SH-SY5Y (cell line): ENCODE data around the gene GAPT.

Experiments
- GATA2 ChIP-seq: IDR thresholded peaks from 2 replicates; pipeline ENCODE4 v1.6.1; 2011; ENCODE audit warnings: mild to moderate bottlenecking, low read depth, low read length
- GATA3 ChIP-seq: IDR thresholded peaks from 2 replicates; pipeline ENCODE4 v1.6.1; 2011; ENCODE audit warnings: low read depth, mild to moderate bottlenecking, low read length, moderate library complexity

GAPT gene

DNA sequence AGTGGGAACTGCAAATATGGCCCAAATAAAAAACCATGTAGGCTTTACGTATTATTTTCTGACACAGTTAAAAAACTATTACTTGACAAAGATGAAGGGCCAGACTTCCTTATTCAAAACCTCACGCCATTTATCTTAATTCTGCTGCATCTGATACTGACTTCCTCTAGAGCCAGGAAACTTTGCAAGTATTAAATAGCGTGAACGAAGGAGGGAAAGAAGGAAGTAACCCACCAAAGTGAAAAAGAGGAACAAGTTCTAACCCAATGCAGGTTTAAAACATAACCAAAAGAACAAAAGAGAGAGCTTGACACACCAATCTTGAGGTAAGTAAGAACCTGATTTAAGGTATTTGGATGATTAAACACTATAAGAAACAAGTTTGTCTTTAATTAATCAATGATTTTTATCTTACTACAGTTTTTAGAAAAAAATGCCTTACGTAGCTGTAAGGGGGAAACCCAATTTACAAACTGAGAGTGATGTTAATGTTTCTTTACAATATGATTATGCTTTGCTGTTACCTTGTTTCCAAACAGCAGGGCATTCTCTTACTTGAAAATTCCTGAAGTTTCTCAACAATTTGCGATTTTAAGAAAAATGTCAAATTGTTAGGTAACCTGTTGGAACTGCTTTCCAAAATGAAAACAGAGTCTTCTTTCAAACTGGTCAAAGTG lies at the start of gene GAPT:
GAPT (plus strand) TSS at position 220 of the 677 bp plus-strand sequence. CDS start 3,102 bp downstream, outside the sequence.
- TF ChIP-seq GATA3 (no peak), GATA2 (no peak)

DNA sequence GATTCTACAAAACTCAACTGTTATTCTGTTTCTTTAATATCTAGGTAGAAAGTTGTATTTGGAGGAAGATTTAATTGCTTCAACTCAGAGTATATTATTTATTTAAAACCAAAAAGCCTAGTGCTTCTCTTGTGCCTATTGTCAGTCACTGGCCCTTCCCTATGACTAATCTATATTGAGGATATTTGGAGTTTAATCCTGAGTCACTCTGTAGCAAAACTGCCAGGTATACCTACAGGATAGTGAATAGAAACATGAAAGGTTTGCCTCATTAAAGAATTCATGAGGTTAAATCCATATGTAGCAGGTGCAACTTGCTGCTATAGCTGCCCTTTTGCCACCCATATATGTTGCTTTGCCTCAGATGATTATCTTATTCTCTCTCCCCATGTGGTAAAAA lies 46.4 kb upstream of the GAPT start:
- TF ChIP-seq GATA2 (no peak), GATA3 (no peak)

DNA sequence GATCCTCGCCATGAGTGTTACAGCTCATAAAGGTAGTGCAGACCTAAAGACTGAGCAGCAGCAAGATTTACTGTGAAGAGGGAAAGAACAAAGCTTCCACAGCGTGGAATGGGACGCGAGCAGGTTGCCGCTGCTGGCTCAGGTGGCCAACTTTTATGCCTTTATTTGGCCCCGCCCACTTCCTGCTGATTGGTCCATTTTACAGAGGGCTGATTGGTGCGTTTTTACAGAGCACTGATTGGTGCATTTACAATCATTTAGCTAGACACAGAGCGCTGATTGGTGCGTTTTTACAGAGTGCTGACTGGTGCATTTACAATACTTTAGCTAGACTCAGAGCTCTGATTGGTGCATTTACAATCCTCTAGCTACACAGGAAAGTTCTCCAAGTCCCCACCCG lies 45.2 kb upstream of the GAPT start:
- TF ChIP-seq GATA3: no peak
- TF ChIP-seq GATA2: no peak

DNA sequence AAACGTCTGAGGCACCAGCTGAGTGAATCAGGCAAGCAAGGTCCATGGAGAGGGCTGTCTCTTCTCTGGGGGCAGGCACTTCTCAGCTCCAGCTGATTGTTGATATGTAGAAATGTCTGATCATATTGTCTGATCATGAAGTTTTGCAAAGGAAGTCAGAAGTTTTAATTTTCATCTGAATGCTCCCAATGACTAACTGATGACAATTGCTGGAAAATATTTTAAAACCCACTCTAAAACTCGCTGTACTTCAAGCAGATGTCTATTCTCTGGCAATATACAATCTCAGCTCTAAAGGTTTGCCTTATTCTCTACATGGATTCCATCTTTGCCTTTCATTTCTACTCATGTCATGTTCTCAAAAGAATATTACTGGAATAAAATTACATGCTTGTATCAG lies 44.0 kb upstream of the GAPT start:
- TF ChIP-seq GATA2 (no peak), GATA3 (no peak)

DNA sequence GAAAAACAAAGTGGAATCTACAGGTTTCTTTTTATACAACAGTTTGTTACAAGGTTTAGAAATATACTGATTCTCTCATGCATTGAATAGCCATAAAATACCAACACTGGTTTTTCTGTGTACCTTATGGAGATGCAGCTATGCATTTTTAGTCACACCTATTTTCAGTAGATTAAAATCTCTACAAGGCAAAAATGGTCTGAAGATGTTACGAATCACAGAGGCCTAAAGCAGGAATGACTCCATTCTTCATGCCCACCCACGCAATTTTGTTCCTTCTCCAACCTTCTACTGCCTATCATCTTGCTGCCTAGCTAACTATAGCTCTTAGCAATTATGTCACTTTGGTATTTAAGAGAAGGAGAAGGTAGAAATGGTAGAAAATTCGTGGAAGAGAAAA lies 41.2 kb upstream of the GAPT start:
- TF ChIP-seq GATA3: no peak

DNA sequence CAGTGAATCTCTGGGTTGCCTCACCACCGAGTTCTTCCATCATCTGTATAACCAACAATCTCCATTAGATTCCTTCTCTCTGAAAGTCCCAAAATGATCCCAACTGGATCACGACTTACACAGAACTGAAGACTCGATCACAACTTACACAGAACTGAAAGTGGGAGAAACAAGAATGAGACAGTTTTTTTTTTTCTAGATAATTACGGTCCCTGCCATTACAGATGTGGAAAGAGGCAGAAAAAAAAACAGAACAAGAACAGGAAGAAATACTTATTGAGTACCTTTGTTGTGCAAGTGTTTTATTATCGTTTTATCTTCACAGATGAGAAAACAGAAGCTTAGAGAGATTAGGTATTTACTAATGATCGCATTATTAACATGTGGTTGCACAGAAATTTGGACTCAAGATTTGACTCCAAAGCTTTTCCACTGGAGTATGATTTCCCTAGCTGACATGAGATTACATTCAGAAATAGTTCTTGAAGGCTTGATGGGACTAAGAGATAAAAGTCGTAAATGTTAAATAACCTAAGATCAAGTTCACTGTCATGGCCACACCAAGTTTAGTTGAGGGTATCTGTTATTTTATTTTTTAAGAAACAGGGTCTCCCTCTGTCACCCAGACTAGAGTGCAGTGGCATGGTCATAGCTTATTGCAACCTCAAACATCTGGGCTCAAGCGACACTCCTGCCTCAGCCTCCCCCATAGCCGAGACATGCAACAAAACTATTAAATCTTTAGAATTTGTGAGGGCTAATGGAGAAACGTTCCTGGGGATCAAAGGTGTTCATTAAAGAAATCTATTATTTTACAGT lies 40.2 kb upstream of the GAPT start:
- TF ChIP-seq GATA3: no peak
- no peak for TF ChIP-seq GATA2

DNA sequence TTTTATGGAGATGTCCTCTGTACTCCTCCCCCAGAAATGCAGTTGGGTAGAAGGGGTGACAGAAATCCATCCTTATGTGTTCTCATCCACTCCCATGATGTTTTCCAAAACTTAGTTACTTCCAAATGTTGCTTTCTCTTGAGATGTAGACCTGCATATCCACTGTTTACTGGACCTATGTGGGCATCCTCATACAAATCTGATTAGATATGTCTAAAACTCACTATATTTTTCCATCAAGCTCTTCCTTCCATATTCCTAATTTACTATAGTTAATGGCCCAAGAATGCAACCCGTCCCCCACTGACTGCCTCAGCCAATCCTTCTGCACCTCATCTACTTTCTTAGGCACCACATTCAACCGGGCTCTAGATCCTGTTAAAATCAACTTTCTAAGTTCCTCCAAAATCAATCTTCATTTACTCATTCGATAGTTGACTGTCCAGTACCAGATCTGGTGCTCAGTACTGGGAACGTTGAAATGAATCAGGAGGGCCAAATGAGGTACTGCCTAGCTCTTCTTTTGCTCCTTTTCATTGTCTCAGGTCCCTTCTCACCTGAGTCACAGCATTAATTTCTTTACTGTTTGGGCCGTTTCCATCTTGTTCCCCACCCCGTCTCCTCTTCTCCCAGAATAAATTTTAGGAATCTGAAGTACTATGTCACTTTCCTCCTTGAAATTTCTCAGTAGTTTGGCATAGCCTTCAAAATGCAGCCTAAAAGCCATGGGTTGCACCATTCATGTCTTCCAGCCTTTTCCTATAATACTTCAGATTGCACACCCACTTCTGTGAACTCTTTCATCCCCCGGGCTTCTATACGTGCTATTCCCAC lies 39.3 kb upstream of the GAPT start:
- TF ChIP-seq GATA2 (no peak), GATA3 (no peak)

DNA sequence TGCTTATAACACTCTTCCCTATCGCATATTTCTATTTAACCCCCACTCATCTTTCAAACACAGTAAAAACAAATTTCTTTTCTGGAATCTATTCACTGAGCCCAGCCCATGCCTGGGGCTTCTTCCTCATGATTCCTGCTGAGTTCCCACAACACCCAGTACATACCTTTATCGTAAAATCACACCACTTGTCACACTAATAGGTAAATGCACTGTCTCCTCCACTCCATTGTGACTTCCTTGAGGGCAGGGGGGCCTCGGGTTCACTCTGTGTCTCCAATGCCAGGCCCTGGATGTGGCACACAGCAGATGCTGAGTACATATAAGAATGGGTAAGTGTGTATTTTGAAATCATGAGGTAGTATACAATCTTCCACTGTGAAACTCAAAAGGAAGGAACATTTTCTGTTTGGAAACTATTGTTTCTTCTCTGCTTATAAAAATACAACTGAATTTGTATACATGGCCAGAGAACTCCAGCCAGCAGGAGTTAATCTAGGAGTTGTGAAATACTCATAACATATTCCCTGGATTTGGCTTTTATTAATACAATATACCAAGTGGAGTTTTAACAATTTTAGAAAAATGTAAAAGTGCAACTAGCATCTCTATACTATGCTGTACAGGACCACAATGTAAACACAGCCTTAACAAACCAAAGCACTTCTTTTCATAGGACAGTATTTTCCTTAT lies 38.5 kb upstream of the GAPT start:
- TF ChIP-seq GATA3 (no peak), GATA2 (no peak)

DNA sequence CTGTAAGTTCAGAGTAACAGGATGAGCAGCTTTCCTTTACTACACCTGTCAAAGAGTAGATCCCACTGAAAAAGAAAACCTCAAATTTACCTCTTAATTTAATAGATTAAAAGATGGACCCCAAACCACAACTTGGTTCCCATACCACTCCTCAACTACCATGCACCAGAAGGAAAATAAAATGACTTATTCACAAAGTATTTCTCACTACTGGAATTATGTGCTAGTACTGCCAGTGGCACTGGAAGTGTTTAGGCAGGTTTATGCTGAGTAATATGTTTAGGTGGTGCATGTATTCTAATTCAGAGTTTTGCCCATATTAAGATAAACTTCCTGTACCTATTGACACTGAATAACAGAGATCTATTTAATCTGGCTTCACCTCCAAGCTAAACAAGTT lies 37.9 kb upstream of the GAPT start:
- TF ChIP-seq GATA3 (no peak), GATA2 (no peak)

DNA sequence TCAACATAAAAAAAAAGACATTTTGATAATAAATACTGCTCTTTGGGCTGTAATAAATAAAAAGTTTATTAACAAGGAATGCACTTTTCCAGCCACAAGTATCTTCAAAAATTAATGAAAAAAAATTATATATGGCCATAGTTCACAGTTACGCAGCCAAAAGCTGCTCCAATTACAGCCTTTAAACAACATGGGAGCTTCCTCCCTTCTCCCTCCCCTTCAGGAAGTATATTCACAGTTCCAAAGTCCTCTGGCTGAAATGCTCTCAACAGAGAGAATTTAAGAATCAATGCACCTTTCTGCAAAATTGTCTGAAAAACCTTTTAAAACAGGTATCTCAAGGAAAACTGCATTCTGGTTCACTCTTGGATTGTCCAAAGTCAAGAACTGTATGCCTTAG lies 37.2 kb upstream of the GAPT start:
- TF ChIP-seq GATA3 (no peak), GATA2 (no peak)

DNA sequence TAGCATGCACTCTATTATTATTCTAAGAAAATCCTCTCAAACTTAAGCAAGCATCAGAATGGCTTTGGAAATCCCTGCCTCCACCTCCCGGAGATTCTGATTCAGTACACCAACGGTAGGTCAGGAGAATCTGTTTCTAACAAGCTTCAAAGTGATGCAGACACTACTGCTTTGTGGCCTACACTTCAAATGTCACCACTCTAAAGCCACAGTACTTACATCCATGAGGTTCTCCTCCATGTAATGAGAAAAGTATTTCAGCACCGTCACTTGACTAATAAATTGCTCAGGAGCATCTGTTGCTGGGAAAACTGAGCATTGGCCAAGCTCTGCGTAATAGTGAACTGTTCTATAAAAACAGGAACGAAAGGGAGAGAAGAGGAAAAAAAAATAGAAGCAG lies 36.2 kb upstream of the GAPT start:
- TF ChIP-seq GATA2 (no peak), GATA3 (no peak)

DNA sequence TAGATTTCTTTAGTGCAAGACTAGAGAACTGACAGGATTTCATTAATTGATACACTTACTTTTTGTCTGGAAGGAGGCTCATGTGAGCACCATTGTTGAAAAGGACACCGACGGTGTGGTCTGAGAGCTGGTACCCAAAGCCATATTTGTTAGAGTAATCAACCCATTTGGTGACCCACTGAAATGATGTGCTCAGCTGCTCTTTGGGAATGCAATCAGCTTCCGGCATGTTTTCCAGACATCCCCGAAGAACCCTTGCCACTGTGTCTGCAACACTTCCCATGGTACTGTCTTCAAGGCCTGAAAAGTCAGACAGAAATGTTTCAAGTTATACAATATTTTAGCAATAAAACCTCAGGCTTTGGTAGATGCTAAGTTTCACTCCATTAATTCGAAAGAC lies 35.8 kb upstream of the GAPT start:
- no peak for TF ChIP-seq GATA3
- TF ChIP-seq GATA2: no peak

DNA sequence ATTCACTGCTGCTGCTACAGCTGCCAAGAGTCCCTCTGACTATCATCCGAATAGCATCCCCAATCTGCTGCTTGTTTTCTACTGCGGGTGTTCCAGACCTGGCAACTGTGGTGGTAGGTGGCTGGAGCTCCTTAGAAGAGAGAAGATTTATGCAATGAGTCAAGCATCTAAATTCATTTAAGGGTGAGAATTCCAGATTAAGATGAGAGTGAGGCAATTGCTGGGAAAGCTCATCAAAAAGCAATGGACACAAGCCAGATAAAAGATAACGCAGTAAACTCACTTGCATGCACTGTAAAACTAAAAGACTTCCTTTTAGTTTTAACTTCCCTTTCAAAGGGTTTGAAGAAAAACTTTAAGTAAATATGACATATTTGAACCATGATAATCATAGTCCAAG lies 35.2 kb upstream of the GAPT start:
- no peak for TF ChIP-seq GATA3
- no peak for TF ChIP-seq GATA2

DNA sequence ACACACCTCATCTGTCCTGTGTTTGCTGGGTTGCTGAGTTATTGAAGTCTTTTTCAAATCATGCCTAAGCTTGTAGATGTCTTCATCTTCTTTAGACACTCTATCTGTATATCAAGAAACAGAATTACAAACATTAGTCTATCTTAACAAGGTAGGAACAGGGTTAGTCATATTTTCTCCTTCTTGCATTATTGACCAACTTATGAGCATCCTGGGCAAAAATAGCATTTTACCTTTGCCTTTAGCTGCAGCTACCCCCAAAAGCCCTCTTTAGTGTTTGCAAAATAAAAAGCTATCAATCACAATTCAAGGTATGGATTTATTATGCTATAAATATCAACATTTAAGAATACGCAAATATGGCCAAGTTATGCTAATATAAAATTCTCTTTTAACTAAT lies 34.7 kb upstream of the GAPT start:
- TF ChIP-seq GATA2 (no peak), GATA3 (no peak)
